PFSK-1 (cell line): ENCODE data around the gene IL4R.

Experiments used
- FOXP2 ChIP-seq: optimal IDR thresholded peaks from 2 replicates; pipeline ENCODE3; 2011; ENCODE audit warnings: borderline replicate concordance, control low read depth, inconsistent platforms; ENCODE audit not compliant: insufficient read depth; ENCODE audit errors: extremely low read length, extremely low read depth
- POLR2AphosphoS5 ChIP-seq: IDR thresholded peaks from 2 replicates; pipeline ENCODE4 v1.6.1; 2012; ENCODE audit warnings: low read depth, mild to moderate bottlenecking, control low read depth, low read length, moderate library complexity
- SIN3A ChIP-seq: IDR thresholded peaks from 2 replicates; pipeline ENCODE4 v1.6.1; 2012; ENCODE audit warnings: mild to moderate bottlenecking, low read length, moderate library complexity, borderline replicate concordance; ENCODE audit not compliant: insufficient read depth
- TF ChIP-seq, protein P1 (sequence below), 2 experiments: IDR thresholded peaks; 2 replicates each; pipeline versions ENCODE4 v1.6.1 to v1.8.0; 2011 to 2012; ENCODE audit warnings: low read depth in 2 of 2, low read length in 2 of 2, control low read depth in 1 of 2, inconsistent platforms in 1 of 2, mild to moderate bottlenecking in 1 of 2, moderate library complexity in 1 of 2; ENCODE audit not compliant: insufficient read depth in 1 of 2

DNA sequence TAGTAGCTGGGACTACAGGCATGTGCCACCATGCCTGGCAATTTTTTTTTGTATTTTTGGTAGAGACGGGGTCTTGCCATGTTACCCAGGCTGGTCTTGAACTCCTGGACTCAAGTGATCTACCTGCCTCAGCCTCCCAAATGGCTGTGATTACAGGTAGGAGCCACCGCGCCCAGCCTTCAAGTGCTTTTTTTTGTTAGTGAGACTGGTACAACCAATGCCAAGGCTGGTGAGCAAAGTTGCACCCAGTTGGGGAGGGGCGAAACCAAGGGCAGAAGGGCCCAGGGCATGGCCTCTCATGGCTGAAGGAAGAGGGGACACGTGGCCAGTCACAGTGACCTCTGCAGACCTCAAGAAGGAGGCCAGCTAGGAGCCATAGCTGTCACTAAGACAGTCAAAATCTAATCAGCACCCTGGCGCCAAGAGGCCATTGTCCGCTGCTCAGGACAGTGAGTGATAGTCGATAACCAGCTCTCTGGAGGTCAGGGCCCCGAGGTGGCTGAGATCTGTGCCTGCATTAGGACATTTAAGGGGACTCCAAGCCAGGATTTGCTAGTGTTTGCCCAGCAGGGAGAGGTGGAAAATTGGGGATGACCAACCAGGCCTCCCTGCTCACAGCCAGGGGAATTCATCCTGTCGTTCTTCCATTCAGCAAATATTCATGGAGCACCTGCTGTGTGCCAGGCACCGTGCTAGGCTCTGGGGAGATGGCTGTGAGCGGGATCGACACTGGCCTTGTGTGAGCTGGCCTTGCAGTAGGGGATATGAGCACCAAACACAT lies 10.2 kb downstream of the IL4R start:
- no peak for TF ChIP-seq SIN3A
- no peak for TF ChIP-seq POLR2AphosphoS5
- no peak for TF ChIP-seq FOXP2
- TF ChIP-seq, protein P1, sequence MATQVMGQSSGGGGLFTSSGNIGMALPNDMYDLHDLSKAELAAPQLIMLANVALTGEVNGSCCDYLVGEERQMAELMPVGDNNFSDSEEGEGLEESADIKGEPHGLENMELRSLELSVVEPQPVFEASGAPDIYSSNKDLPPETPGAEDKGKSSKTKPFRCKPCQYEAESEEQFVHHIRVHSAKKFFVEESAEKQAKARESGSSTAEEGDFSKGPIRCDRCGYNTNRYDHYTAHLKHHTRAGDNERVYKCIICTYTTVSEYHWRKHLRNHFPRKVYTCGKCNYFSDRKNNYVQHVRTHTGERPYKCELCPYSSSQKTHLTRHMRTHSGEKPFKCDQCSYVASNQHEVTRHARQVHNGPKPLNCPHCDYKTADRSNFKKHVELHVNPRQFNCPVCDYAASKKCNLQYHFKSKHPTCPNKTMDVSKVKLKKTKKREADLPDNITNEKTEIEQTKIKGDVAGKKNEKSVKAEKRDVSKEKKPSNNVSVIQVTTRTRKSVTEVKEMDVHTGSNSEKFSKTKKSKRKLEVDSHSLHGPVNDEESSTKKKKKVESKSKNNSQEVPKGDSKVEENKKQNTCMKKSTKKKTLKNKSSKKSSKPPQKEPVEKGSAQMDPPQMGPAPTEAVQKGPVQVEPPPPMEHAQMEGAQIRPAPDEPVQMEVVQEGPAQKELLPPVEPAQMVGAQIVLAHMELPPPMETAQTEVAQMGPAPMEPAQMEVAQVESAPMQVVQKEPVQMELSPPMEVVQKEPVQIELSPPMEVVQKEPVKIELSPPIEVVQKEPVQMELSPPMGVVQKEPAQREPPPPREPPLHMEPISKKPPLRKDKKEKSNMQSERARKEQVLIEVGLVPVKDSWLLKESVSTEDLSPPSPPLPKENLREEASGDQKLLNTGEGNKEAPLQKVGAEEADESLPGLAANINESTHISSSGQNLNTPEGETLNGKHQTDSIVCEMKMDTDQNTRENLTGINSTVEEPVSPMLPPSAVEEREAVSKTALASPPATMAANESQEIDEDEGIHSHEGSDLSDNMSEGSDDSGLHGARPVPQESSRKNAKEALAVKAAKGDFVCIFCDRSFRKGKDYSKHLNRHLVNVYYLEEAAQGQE (IDR thresholded peaks at IDR 0.05; ENCODE audit: insufficient read depth in 1 of 2, low read depth in 2 of 2, low read length in 2 of 2), result no peak
